Measurements from ENCODE around the gene PGAM5. TPM values are rescaled to one million over a fixed set of nuclear protein-coding genes. Genes with fewer than 3 reads are reported as not detected.

PGAM5 gene
- total and polyA plus RNA-seq, 9 of the 15 experiments (the other 6 are each of a cell fraction or from before 2014, with no cell fraction given), result 7.4 to 121 (median 69.5) TPM

- ATAC-seq, result no peak
- intact Hi-C loops (cut with micrococcal nuclease) (no loop called here), in situ Hi-C loops (cut with MboI) (no loop called here)
- DNase-seq (ENCODE audit: extremely low read depth in 1 of 4, low spot score in 3 of 4), result no peak
- TF ChIP-seq CBX3 (IDR thresholded peaks at IDR 0.05; ENCODE audit: borderline replicate concordance in 1 of 2, low read length in 2 of 2) (no peak), TAL1 (IDR thresholded peaks at IDR 0.05) (no peak), NR3C1 (CRISPR knock-in tag; IDR thresholded peaks at IDR 0.05) (no peak), NELFE (IDR thresholded peaks at IDR 0.05; ENCODE audit: insufficient read depth, insufficient read length) (no peak), KAT2B (IDR thresholded peaks at IDR 0.05; ENCODE audit: low read depth, low read length) (no peak), SMAD1 (IDR thresholded peaks at IDR 0.05; ENCODE audit: low read depth, low read length, partially characterized antibody) (no peak), FOSL1 (tag; conservative IDR thresholded peaks at IDR 0.05) (no peak)
- TF ChIP-seq, protein P1, sequence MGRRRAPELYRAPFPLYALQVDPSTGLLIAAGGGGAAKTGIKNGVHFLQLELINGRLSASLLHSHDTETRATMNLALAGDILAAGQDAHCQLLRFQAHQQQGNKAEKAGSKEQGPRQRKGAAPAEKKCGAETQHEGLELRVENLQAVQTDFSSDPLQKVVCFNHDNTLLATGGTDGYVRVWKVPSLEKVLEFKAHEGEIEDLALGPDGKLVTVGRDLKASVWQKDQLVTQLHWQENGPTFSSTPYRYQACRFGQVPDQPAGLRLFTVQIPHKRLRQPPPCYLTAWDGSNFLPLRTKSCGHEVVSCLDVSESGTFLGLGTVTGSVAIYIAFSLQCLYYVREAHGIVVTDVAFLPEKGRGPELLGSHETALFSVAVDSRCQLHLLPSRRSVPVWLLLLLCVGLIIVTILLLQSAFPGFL (CRISPR knock-in tag; IDR thresholded peaks at IDR 0.05), result no peak
- Histone ChIP-seq H3K27me3 (ENCODE audit: control insufficient read depth in 2 of 2, insufficient read depth in 2 of 2, low read length in 2 of 2) (no peaks in the 10 kb centered on the region), H2AFZ (ENCODE audit: low read depth, low read length) (no peak overlapping the region), H3K9me3 (replicated peaks; ENCODE audit: control insufficient read depth, insufficient read depth, low read depth, low read length) (peaks cover 6% of the 10 kb centered on the region; the same call in 1 of the 2 replicates), H3K4me3 (no peak overlapping the region), H3K4me2 (ENCODE audit: insufficient read depth, low read length) (no peak overlapping the region), H3K4me1 (replicated peaks in 1 of 2; ENCODE audit: control insufficient read depth in 2 of 2, insufficient read depth in 2 of 2, low read length in 2 of 2) (peaks cover 0 to 18% of the 10 kb centered on the region in 2 experiments; a peak in 3 of 5 replicates), H3K9me1 (ENCODE audit: control insufficient read depth, insufficient read depth, low read length) (peaks cover 5% of the 10 kb centered on the region), H3K79me2 (ENCODE audit: control insufficient read depth, insufficient read depth, low read length) (no peaks in the 10 kb centered on the region; the same call in 2 of the 3 replicates), H3K9ac (ENCODE audit: insufficient read depth in 1 of 2, low read depth in 2 of 2, low read length in 2 of 2) (no peak overlapping the region), H3K36me3 (ENCODE audit: control insufficient read depth, insufficient read depth, low read length) (peaks cover 93% of the 10 kb centered on the region), H3K27ac (ENCODE audit: extremely low read depth, low read depth, low read length) (no peak overlapping the region), H4K20me1 (replicated peaks; ENCODE audit: control insufficient read depth, insufficient read depth, low read length) (no peaks in the 10 kb centered on the region; the same call in 1 of the 2 replicates)
- no peak for FAIRE-seq
- WGBS (ENCODE audit: insufficient coverage, low coverage, missing lambda C conversion rate), result 94% methylated on average over 10 of the region's 12 CpGs
- CTCF ChIA-PET (ENCODE audit: low intra/inter-chr PET ratio), result no interaction called here
- POLR2A ChIA-PET, result no interaction called here
- no TSS peak for BruUV-seq (replicated peaks)
Measured at GRCh38 chr12:132726386-132726785, 15.7 kb downstream of the PGAM5 start.
